NCI-H446 treated with DMSO at 0.1 percent for 48 hours (cell line): ENCODE measurements around the gene SERPINF2.
A peak's percentile ranks its signal among the peaks of the same experiment; 100 is the strongest.
"Not testable (repeated sequence)": the region's sequence is repeated elsewhere in the genome, so short reads cannot be mapped to it uniquely, and the experiment has no call there.

ENCODE experiments used
- DNase-seq: peaks from one replicate; lab custom pipeline; 2025; lab: John Stamatoyannopoulos, UW

The SERPINF2 gene

DNA sequence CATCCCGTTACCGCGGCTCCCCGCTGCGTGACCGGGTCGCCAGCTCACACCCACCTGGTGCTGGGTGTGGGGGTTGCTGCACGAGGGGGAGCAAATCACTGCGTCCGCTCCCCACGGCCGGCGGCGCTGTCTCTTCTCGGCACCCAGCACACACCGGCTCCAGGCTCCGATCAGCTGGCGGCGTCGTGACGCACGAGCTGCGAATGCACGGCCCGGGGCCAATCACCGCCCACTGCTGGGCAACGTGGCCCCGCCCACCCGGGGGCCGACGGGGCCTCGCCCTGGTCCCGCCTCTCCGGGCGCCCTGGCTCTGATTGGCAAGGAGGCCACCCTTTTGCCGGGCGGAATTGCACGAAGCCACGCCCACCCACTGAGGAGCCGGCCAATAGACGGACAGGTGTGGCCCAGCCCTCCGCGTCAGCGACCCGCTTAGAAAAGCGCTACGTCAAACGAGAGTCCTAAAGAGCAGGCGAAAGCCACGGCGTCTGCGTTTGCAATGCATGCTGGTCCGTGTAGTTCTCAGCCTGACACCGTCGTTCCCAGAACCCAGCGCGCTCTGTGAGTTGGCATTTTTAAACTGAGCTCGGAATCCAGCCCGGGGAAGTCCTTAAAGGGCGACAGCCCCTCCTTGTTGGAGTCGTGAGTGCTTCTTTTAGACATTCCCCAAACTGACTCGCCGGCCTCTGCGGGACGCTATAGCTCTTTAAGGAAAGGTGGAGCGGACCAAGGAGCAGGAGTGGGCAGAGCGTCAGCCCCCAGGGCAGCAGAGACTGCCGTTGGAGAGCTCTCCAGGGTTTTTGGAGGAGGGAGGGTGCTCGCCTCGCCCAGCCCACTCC is 26.4 kb upstream of the SERPINF2 start:
- peak; percentile 99 for DNase-seq

GRCh38 chr17:1716912-1717695 is 25.6 kb upstream of the SERPINF2 start:
- DNase-seq = peak; percentile 93

DNA sequence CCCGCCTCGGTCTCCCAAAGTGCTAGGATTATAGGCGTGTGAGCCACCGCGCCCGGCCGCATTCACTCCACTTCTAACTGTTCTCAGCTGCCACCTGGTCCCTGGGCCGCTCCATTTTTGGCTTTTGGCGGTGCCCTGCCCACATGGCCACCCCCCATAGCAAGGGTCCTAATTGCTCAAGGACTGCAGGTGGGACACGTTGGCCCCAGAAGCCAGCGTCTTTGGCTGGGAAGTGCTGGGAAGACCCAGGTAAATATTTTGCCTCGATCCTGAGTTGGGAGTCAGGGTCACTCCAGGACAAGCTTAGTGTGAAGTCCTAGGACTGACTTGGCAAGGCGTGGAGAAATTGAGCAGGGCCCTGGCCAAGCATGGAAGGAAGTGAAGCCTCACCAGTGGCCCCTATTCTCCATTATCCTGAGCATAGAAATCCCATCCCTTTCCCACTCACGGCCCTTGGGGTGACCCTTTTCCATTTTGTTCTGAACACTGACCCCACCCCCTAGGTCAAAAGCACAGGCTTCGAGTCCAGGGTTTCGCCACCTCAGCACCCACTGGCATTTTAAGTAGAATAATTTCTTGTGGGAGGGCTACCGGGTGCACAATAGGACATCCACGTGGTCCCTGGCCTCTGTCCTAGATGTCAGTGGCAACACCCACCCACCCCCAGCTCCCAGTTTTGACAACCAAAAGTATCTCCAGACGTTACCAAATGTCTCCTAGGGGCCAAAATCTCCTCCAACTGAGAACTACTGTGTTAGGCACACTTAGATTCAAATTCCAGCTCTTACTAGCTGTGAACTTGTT is 24.1 kb upstream of the SERPINF2 start:
- DNase-seq = no peak

GRCh38 chr17:1720856-1721386 is 21.8 kb upstream of the SERPINF2 start:
- DNase-seq = no peak

DNA sequence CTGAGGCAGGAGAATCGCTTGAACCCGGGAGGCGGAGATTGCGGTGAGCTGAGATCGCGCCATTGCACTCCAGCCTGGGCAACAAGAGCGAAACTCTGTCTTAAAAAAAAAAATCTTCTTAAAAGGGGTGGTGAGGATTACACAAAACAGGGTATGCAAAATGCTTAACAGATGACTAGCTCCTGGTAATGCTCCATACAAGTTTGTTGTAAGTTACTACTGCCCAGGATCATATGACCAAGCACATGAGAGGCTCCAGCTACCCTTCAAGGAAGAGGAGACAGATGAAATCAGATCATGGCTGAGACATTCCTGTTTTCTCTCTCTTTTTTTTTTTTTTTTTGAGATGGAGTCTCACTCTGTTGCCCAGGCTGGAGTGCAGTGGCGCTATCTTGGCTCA is 20.6 kb upstream of the SERPINF2 start:
- not testable (repeated sequence) for DNase-seq

DNA sequence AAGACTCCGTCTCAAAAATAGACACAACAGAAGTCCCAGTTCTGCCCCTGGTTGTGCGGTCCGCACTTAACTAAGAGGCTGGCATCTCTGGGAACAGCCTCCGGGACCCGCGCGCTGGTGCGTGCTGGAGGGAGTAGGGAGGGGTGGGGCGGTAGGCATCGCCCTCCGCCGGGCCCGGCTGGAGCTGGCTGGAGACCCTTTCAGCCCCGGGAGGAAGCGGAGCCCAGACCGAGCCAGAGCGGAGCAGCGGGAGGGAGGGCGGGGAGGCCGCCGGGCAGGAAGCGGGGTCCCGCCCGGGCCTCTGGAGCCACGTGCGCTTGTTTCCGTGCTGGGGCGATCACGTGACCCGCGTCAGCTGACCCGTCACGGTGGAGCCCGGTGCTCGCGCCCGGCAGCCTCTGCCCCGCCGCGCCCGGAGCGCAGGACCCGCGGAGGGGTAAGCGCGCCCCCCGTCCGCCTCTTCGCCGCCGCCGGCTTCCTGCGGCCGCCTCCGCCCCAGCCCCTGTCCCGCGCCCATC is 18.3 kb upstream of the SERPINF2 start, which contains the start of gene WDR81:
Gene WDR81, plus strand, starts transcription at position 354 of the 518 bp plus-strand sequence. CDS start 256 bp downstream, outside the sequence.
- DNase-seq = peak; percentile 37

DNA sequence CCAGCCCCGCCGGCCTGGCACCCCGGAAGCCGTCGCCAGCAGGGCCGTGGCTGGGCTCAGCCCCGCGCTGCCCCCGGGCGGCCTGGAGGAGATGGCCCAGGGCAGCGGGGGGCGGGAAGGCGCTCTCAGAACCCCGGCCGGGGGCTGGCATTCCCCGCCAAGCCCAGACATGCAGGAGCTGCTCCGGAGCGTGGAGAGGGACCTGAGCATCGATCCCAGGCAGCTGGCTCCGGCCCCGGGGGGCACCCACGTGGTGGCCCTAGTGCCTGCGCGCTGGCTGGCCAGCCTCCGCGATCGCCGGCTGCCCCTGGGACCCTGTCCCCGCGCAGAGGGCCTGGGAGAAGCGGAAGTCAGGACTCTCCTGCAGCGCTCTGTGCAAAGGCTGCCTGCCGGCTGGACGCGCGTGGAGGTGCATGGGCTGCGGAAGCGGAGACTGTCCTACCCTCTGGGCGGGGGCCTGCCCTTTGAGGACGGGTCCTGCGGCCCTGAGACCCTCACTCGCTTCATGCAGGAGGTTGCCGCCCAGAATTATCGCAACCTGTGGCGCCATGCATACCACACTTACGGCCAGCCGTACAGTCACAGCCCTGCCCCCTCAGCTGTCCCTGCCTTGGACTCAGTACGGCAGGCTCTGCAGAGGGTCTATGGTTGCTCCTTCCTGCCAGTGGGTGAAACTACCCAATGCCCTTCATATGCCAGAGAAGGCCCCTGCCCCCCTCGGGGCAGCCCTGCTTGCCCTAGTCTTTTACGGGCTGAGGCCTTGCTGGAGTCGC is 17.6 kb upstream of the SERPINF2 start:
- DNase-seq = no peak

GRCh38 chr17:1725642-1726511 is 16.8 kb upstream of the SERPINF2 start:
- DNase-seq = no peak

DNA sequence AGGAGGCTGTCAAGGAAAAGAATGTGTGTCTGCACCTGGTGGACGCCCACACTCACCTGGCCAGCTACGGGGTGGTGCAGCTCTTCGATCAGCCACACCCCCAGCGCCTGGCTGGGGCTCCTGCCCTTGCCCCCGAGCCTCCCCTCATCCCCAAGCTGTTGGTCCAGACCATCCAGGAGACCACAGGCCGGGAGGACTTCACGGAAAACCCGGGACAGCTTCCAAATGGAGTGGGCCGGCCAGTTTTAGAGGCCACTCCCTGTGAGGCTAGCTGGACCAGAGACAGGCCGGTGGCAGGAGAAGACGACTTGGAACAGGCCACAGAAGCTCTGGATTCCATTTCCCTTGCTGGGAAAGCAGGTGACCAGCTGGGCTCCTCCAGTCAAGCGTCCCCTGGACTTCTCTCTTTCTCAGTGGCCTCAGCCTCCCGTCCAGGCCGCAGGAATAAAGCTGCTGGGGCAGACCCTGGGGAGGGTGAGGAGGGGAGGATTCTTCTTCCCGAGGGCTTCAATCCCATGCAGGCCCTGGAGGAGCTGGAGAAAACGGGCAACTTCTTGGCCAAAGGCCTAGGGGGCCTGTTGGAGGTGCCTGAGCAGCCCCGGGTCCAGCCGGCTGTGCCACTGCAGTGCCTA is 15.9 kb upstream of the SERPINF2 start:
- no peak for DNase-seq

DNA sequence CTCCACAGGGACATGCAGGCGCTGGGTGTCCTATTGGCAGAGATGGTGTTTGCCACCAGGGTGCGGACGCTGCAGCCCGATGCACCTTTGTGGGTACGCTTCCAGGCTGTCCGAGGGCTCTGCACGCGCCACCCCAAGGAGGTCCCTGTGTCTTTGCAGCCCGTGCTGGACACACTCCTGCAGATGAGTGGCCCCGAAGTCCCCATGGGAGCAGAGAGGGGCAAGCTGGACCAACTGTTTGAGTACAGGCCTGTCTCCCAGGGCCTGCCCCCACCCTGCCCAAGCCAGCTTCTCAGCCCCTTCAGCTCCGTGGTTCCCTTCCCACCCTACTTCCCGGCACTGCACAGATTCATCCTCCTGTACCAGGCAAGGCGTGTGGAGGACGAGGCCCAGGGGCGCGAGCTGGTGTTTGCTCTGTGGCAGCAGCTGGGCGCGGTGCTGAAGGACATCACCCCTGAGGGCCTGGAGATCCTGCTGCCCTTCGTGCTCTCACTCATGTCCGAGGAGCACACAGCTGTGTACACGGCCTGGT is 15.3 kb upstream of the SERPINF2 start:
- no peak for DNase-seq

DNA sequence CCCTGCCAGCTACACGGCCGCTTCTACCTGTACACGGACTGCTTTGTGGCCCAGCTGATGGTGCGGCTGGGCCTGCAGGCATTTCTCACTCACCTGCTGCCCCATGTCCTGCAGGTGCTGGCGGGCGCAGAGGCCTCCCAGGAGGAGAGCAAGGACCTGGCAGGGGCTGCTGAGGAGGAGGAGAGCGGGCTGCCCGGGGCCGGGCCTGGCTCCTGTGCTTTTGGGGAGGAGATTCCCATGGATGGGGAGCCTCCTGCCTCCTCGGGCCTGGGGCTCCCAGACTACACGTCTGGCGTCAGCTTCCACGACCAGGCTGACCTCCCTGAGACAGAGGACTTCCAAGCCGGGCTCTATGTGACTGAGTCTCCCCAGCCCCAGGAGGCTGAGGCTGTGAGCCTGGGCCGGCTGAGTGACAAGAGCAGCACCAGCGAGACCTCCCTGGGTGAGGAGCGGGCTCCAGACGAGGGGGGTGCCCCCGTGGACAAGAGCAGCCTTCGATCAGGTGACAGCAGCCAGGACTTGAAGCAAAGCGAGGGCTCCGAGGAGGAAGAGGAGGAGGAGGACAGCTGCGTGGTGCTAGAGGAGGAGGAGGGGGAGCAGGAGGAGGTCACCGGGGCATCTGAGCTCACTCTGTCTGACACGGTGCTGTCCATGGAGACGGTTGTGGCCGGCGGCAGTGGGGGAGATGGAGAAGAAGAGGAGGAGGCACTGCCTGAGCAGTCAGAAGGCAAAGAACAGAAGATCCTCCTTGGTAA is 14.6 kb upstream of the SERPINF2 start:
- no peak for DNase-seq

DNA sequence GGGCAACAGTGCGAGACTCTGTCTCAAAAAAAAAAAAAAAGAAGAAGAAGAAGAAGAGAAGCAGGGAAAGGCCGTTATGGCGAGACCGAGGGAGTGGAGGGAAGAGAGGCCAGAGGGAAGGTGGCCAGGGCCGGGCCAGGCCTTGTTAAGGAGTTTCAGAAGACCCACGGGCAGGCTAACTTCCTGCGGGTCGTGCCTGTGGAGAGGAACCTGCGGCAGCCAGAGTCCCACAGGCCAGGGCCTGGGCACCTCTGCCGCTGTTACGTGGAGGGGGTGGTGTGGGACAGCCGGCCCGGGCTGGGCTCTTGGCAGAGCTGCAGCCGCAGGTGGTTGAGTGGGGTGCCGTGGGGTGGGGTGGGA is 12.7 kb upstream of the SERPINF2 start:
- DNase-seq = no peak

- DNase-seq = no peak
These were observed 12.1 kb upstream of the SERPINF2 start for GRCh38 chr17:1730326-1731193.

- DNase-seq = no peak
These were observed 11.5 kb upstream of the SERPINF2 start for GRCh38 chr17:1731194-1731506.

DNA sequence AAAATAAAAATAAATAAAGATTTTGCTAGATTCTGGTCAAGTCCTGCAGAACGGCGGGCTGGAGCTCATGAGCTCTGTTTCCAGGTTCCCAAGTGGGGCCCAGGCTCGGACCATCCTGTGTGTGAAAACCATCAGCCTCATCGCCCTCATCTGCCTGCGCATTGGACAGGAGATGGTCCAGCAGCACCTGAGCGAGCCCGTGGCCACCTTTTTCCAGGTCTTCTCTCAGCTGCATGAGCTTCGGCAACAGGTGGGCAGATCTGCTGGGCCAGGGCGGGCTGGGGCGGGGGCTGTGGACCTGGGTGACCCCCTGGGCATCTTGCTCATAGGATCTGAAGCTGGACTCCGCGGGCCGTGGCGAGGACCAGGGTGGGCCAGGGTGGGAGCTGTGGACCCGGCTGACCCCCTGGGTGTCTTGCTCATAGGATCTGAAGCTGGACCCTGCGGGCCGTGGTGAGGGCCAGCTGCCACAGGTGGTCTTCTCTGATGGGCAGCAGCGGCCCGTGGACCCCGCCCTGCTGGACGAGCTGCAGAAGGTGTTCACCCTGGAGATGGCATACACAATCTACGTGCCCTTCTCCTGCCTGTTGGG is 10.3 kb upstream of the SERPINF2 start:
- DNase-seq = no peak

DNA sequence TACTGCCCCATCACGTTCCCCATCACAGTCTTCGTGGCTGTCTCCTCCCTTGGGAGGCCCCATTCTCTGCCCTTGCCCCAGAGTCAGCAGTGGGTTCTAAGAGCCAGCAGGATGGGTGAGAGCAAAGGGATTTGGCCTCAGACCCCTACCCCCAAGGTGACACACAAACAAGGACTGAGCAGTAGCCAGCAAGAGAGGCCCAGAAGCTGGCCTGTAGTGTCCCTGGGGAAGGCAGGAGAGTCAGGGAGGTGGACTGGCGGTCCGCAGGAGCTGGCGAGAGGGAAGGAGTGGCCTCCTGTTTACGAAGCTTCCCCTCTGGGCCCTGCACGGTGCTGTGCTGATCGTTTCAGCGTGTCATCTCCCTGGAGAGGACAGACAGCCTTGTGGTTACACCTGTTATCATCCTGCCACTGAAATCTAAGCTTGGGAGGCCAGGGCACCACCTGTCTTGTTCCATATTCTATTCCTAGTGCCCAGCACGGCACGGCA is 9.8 kb upstream of the SERPINF2 start:
- no peak for DNase-seq

- no peak for DNase-seq
These were observed 8.9 kb upstream of the SERPINF2 start for GRCh38 chr17:1733759-1734158.
